Keratinocyte (primary cell): ENCODE data around the gene RMND5B. TPM values are rescaled to one million over a fixed set of nuclear protein-coding genes. Genes with fewer than 3 reads are reported as not detected.
A peak's percentile ranks its signal among the peaks of the same experiment; 100 is the strongest.

Experiments used
- DNase-seq: peaks from one replicate; pipeline ENCODE4 v3.0.0-alpha.2; 2011; ENCODE audit warnings: low read depth, missing footprints, low spot score
- FAIRE-seq: peaks from 2 replicates; lab custom pipeline; 2011; peaks lifted over from hg19 to GRCh38; lab: Jason Lieb, UNC
- H2AFZ ChIP-seq: 2 replicates; pipeline ENCODE4 v1.6.0; 2012; ENCODE audit warnings: low read length, control low read depth, inconsistent platforms; ENCODE audit not compliant: control insufficient read depth
- H3K27ac ChIP-seq: 2 replicates; pipeline ENCODE4 v1.5.1; 2011; ENCODE audit warnings: low read length; ENCODE audit not compliant: control insufficient read depth, insufficient read depth
- H3K27me3 ChIP-seq: 3 replicates; pipeline ENCODE4 v1.6.0; 2011; ENCODE audit warnings: low read length; ENCODE audit not compliant: control insufficient read depth, insufficient read depth; ENCODE audit errors: extremely low read depth
- H3K36me3 ChIP-seq, 2 experiments: 2 replicates in 1 of 2; 3 replicates in 1 of 2; pipeline ENCODE4 v1.5.1; 2011; ENCODE audit warnings: low read length in 2 of 2, mild to moderate bottlenecking in 1 of 2; ENCODE audit not compliant: control insufficient read depth in 2 of 2, insufficient read depth in 2 of 2; ENCODE audit errors: extremely low read depth in 1 of 2
- H3K4me1 ChIP-seq: 3 replicates; pipeline ENCODE4 v1.5.1; 2011; ENCODE audit warnings: low read length; ENCODE audit not compliant: control insufficient read depth, insufficient read depth; ENCODE audit errors: extremely low read depth
- H3K4me2 ChIP-seq: 3 replicates; pipeline ENCODE4 v1.6.0; 2011; ENCODE audit warnings: low read depth, low read length; ENCODE audit not compliant: control insufficient read depth, insufficient read depth; ENCODE audit errors: extremely low read depth
- H3K4me3 ChIP-seq, 3 experiments: fragments of 200-600 bp in 1 of 3; sonication (generic) in 1 of 3; 2 replicates in 2 of 3; 3 replicates in 1 of 3; pipeline ENCODE4 v1.5.1; 2011 to 2016; ENCODE audit warnings: low read length in 3 of 3, mild to moderate bottlenecking in 3 of 3, control low read depth in 2 of 3, inconsistent platforms in 1 of 3, low read depth in 1 of 3, mixed read lengths in 1 of 3, mixed run types in 1 of 3, moderate library complexity in 1 of 3; ENCODE audit not compliant: control insufficient read depth in 2 of 3, insufficient read depth in 2 of 3; ENCODE audit errors: extremely low read depth in 1 of 3
- H3K79me2 ChIP-seq: 2 replicates; pipeline ENCODE4 v1.6.0; 2012; ENCODE audit warnings: low read length; ENCODE audit not compliant: control insufficient read depth, insufficient read depth
- H3K9ac ChIP-seq: 3 replicates; pipeline ENCODE4 v1.6.0; 2011; ENCODE audit warnings: low read length; ENCODE audit not compliant: control insufficient read depth, insufficient read depth; ENCODE audit errors: extremely low read depth
- H3K9me1 ChIP-seq: 3 replicates; pipeline ENCODE4 v1.6.0; 2011; ENCODE audit warnings: low read length; ENCODE audit not compliant: control insufficient read depth, insufficient read depth; ENCODE audit errors: extremely low read depth
- H3K9me3 ChIP-seq: 2 replicates; pipeline ENCODE4 v1.5.1; 2012; ENCODE audit warnings: low read depth, low read length; ENCODE audit not compliant: control insufficient read depth
- H4K20me1 ChIP-seq: 3 replicates; pipeline ENCODE4 v1.6.0; 2011; ENCODE audit warnings: low read length; ENCODE audit not compliant: control insufficient read depth, insufficient read depth; ENCODE audit errors: extremely low read depth
- CTCF ChIP-seq, 3 experiments: IDR thresholded peaks in 1 of 3; conservative IDR thresholded peaks in 1 of 3; optimal IDR thresholded peaks in 1 of 3; 2 replicates in 2 of 3; 3 replicates in 1 of 3; pipeline versions ENCODE3 to v1.5.1; 2011; ENCODE audit warnings: low read length in 3 of 3, mild to moderate bottlenecking in 3 of 3, moderate library complexity in 2 of 3, control low read depth in 1 of 3, inconsistent platforms in 1 of 3; ENCODE audit not compliant: insufficient read depth in 2 of 3; ENCODE audit errors: extremely low read depth in 1 of 3
- EZH2 ChIP-seq: IDR thresholded peaks from one replicate; pipeline ENCODE4 v1.6.1; 2012; ENCODE audit warnings: inconsistent platforms, mild to moderate bottlenecking, low read length, moderate library complexity
- dilution Hi-C: fragments of 300-500 bp; cut with MboI; formaldehyde crosslinking; loops from one replicate; pipeline ENCODE4 v1.7.0; 2020; ENCODE audit warnings: low sequenced_read_pairs; ENCODE audit not compliant: extremely low pct_ligation_motif_present
- polyA plus RNA-seq, 5 experiments: library from polyadenylated mRNA; depleted of rRNA in 3 of 5; stranded (reverse) in 3 of 5; stranded (forward) in 1 of 5; unstranded in 1 of 5; fragments of >200 nt; gene quantifications; 1 replicate in 1 of 5; 2 replicates in 3 of 5; 3 replicates in 1 of 5; pipeline versions ENCODE4 v1.2.1 to v1.2.3, GENCODE V29; 2011 to 2012; ENCODE audit warnings: missing spikeins in 2 of 5, low read depth in 1 of 5, low replicate concordance in 1 of 5

The RMND5B gene
- polyA plus RNA-seq, 1 donor (not counting 4 experiments of a cell fraction or from before 2014, with no cell fraction given), result 15.5 TPM

GRCh38 chr5:178145965-178146820, 15.4 kb downstream of the RMND5B start:
- peaks cover 15% of the 10 kb centered on the region for H3K4me1 ChIP-seq
- FAIRE-seq (peak; percentile 79), DNase-seq (peak; percentile 65)
- H3K79me2 ChIP-seq, result peaks cover 2% of the 10 kb centered on the region
- dilution Hi-C loops, result no loop called here
- H4K20me1 ChIP-seq, result peaks cover 8% of the 10 kb centered on the region
- H3K4me2 ChIP-seq, result peak overlapping the region; percentile 47
- H2AFZ ChIP-seq, result no peak overlapping the region
- no peaks in the 10 kb centered on the region for H3K9me3 ChIP-seq
- H3K27ac ChIP-seq, result peak overlapping the region; percentile 77
- no peak for TF ChIP-seq EZH2
- peak; percentile 89 to 91 (median 90) for TF ChIP-seq CTCF (optimal IDR thresholded peaks at IDR 0.05 in 1 of 3, IDR thresholded peaks at IDR 0.05 in 1 of 3, conservative IDR thresholded peaks at IDR 0.05 in 1 of 3; ENCODE audit: extremely low read depth in 1 of 3, insufficient read depth in 2 of 3, low read length in 3 of 3)
- H3K9me1 ChIP-seq, result no peaks in the 10 kb centered on the region
- H3K27me3 ChIP-seq, result no peaks in the 10 kb centered on the region
- H3K36me3 ChIP-seq, result peaks cover 43 to 53% of the 10 kb centered on the region in 2 experiments
- H3K4me3 ChIP-seq, result no peak overlapping the region
- peak overlapping the region; percentile 53 for H3K9ac ChIP-seq

DNA sequence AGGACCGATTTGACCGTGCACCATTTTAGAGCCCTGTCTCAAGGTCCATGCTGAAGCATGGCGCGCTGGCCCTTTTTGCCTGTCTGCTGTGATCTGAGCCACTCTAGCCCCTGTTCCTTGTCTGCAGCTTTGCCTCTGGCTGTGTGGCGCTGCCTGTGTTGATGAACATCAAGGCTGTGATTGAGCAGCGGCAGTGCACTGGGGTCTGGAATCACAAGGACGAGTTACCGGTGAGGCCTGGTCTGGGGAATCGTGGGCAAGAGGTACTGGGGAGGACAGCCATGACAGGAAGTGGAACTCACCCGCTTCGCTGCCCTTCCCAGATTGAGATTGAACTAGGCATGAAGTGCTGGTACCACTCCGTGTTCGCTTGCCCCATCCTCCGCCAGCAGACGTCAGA, 16.6 kb downstream of the RMND5B start:
- Histone ChIP-seq H3K4me3 (no peak overlapping the region), H2AFZ (no peak overlapping the region), H3K4me1 (peaks cover 18% of the 10 kb centered on the region), H3K4me2 (no peak overlapping the region), H3K36me3 (peaks cover 43 to 61% of the 10 kb centered on the region in 2 experiments), H3K9me3 (no peaks in the 10 kb centered on the region), H3K9me1 (no peaks in the 10 kb centered on the region), H3K27me3 (no peaks in the 10 kb centered on the region), H3K79me2 (peaks cover 11% of the 10 kb centered on the region), H4K20me1 (peaks cover 8% of the 10 kb centered on the region), H3K9ac (no peak overlapping the region), H3K27ac (peak overlapping the region; percentile 77)
- TF ChIP-seq CTCF (optimal IDR thresholded peaks at IDR 0.05 in 1 of 3, IDR thresholded peaks at IDR 0.05 in 1 of 3, conservative IDR thresholded peaks at IDR 0.05 in 1 of 3; ENCODE audit: extremely low read depth in 1 of 3, insufficient read depth in 2 of 3, low read length in 3 of 3) (no peak), EZH2 (no peak)
- dilution Hi-C loops, result no loop called here
- DNase-seq (no peak), FAIRE-seq (no peak)
